Prostate gland (tissue), 2 donors: Measurements from ENCODE around the gene IER3IP1. TPM values are rescaled to one million over a fixed set of nuclear protein-coding genes. Genes with fewer than 3 reads are reported as not detected.

Experiments used
- DNase-seq: peaks from one replicate; pipeline ENCODE4 v3.0.0-alpha.2; 2019; ENCODE audit warnings: low spot score
- H3K27ac ChIP-seq, 2 donors: fragments of 200-600 bp; sonication (generic); 2 replicates each; pipeline ENCODE4 v1.5.1; 2017 to 2019
- H3K27me3 ChIP-seq: fragments of 200-600 bp; sonication (generic); replicated peaks from 2 replicates; pipeline ENCODE4 v1.5.1; 2019; ENCODE audit not compliant: insufficient read depth
- H3K36me3 ChIP-seq, 2 donors: fragments of 200-600 bp; sonication (generic); 1 replicate in 1 of 2; 2 replicates in 1 of 2; pipeline versions ENCODE4 v1.5.1 to v1.8.1; 2017 to 2019
- H3K4me1 ChIP-seq: fragments of 200-600 bp; sonication (generic); replicated peaks from 2 replicates; pipeline ENCODE4 v1.5.1; 2019
- H3K4me3 ChIP-seq, 2 donors: fragments of 200-600 bp; sonication (generic); 2 replicates each; pipeline ENCODE4 v1.5.1; 2017 to 2019
- H3K9me3 ChIP-seq: fragments of 200-600 bp; sonication (generic); 2 replicates; pipeline ENCODE4 v1.5.1; 2017
- POLR2A ChIP-seq: fragments of 450-650 bp; IDR thresholded peaks from one replicate; pipeline ENCODE4 v1.6.1; 2016; ENCODE audit warnings: antibody characterized with exemption, mild to moderate bottlenecking
- POLR2AphosphoS5 ChIP-seq: sonication (generic); formaldehyde crosslinking; IDR thresholded peaks from one replicate; pipeline ENCODE4 v1.6.1; 2017; ENCODE audit warnings: antibody characterized with exemption
- WGBS: methylation state at CpG from one replicate; pipeline ENCODE4 v1.1.5; 2018; 5-methylcytosine and 5-hydroxymethylcytosine counted together
- intact Hi-C: fragments of 100-400 bp; cut with DNase I; formaldehyde crosslinking; loops from one replicate; pipeline ENCODE4 v1.14.2; 2022
- total RNA-seq, 2 donors: library from RNA; depleted of rRNA; stranded (reverse); fragments of >200 nt; gene quantifications; one replicate each; pipeline ENCODE4 v1.1.0, GENCODE V29; 2016
- TF ChIP-seq, protein P1 (sequence below), 4 experiments: fragments of 200-600 bp in 2 of 4; fragments of 450-650 bp in 2 of 4; sonication (generic) in 2 of 4; IDR thresholded peaks; 1 replicate in 3 of 4; 2 replicates in 1 of 4; pipeline ENCODE4 v1.5.1; 2016 to 2019; ENCODE audit warnings: antibody characterized with exemption in 4 of 4, mild to moderate bottlenecking in 2 of 4, moderate library complexity in 2 of 4

IER3IP1 gene
- total RNA-seq, 2 donors from 2014 or later, result 8.4 to 15.8 TPM

- intact Hi-C loops, result loop anchor here (2.0 kb wide), 1 partner anchor 27 kb away; the partner anchor contains the start of gene IER3IP1
- H3K9me3 ChIP-seq, result no peaks in the 10 kb centered on the region
- peak within 1 kb of the TSS; percentile 67 to 77 for H3K4me3 ChIP-seq
- under 1% methylated on average over 64 of the region's 70 CpGs for WGBS
- H3K27me3 ChIP-seq, result no peaks in the 10 kb centered on the region
- TF ChIP-seq POLR2AphosphoS5 (peak; percentile 61), POLR2A (peak; percentile 50)
- TF ChIP-seq, protein P1, sequence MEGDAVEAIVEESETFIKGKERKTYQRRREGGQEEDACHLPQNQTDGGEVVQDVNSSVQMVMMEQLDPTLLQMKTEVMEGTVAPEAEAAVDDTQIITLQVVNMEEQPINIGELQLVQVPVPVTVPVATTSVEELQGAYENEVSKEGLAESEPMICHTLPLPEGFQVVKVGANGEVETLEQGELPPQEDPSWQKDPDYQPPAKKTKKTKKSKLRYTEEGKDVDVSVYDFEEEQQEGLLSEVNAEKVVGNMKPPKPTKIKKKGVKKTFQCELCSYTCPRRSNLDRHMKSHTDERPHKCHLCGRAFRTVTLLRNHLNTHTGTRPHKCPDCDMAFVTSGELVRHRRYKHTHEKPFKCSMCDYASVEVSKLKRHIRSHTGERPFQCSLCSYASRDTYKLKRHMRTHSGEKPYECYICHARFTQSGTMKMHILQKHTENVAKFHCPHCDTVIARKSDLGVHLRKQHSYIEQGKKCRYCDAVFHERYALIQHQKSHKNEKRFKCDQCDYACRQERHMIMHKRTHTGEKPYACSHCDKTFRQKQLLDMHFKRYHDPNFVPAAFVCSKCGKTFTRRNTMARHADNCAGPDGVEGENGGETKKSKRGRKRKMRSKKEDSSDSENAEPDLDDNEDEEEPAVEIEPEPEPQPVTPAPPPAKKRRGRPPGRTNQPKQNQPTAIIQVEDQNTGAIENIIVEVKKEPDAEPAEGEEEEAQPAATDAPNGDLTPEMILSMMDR (IDR thresholded peaks at IDR 0.05), result no peak
- peaks cover 0 to 3% of the 10 kb centered on the region in 2 donors for H3K36me3 ChIP-seq
- H3K27ac ChIP-seq, result peak within 1 kb of the TSS; percentile 86 to 88
- H3K4me1 ChIP-seq, result peaks cover 3% of the 10 kb centered on the region
- DNase-seq, result peak; percentile 65
These were observed 25.9 kb downstream of the IER3IP1 start, which contains the start of gene HDHD2 for GRCh38 chr18:47150029-47150823. HDHD2 (minus strand) TSS chr18:47150500; CDS start chr18:47136439, 14,061 bp downstream.

DNA sequence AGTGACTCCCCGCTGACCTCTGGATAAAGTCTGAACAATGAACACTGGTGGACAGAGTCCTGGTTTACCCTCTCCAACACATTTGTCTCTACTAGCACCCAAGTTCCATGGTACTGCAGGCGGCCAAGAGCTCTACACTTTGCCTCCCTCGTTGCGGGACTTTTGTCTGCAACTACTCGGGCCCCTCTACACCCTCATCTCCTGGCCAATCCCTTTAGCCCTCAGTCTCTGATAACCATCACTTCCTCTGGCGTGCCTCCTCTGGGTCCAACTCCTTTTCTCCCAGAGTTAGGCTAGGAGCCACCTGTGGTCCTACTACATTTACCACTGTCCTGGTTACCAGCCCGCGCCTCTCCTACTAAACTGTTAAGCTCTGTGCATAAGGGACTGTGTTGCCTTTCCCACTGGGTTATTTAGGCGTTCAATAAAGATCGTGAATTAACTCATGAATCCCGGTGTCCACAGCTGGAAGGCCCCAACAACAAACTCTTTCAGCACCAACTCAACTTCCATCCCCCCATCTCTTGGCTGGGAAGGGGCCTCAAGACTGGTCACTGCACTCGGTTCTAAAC lies 26.6 kb downstream of the IER3IP1 start:
- no peaks in the 10 kb centered on the region for H3K9me3 ChIP-seq
- TF ChIP-seq, protein P1 (IDR thresholded peaks at IDR 0.05), result no peak
- TF ChIP-seq POLR2A (no peak), POLR2AphosphoS5 (no peak)
- H3K27me3 ChIP-seq, result no peaks in the 10 kb centered on the region
- H3K4me1 ChIP-seq, result peaks cover 3% of the 10 kb centered on the region
- DNase-seq, result no peak
- 21% methylated on average over 12 of the region's 12 CpGs for WGBS
- intact Hi-C loops, result loop anchor here (2.0 kb wide), 1 partner anchor 27 kb away; the partner anchor contains the start of gene IER3IP1
- peaks cover 0 to 3% of the 10 kb centered on the region in 2 donors for H3K36me3 ChIP-seq
- peak overlapping the region; percentile 67 to 77 for H3K4me3 ChIP-seq
- H3K27ac ChIP-seq, result peak overlapping the region; percentile 86 to 88

- intact Hi-C loops, result no loop called here
- no peaks in the 10 kb centered on the region for H3K27me3 ChIP-seq
- 91% methylated on average over 3 of the region's 3 CpGs for WGBS
- no peak overlapping the region for H3K4me3 ChIP-seq
- DNase-seq, result no peak
- H3K27ac ChIP-seq, result no peak overlapping the region
- no peaks in the 10 kb centered on the region for H3K36me3 ChIP-seq
- H3K4me1 ChIP-seq, result peaks cover 2% of the 10 kb centered on the region
- no peaks in the 10 kb centered on the region for H3K9me3 ChIP-seq
- TF ChIP-seq POLR2AphosphoS5, result no peak
- TF ChIP-seq, protein P1 (IDR thresholded peaks at IDR 0.05), result no peak
- no peak for TF ChIP-seq POLR2A
These were observed 30.0 kb downstream of the IER3IP1 start for GRCh38 chr18:47146206-47146605.

GRCh38 chr18:47143899-47144485 lies 32.2 kb downstream of the IER3IP1 start:
- WGBS, result 96% methylated on average over 4 of the region's 4 CpGs
- TF ChIP-seq POLR2AphosphoS5 (no peak), POLR2A (no peak)
- TF ChIP-seq, protein P1 (IDR thresholded peaks at IDR 0.05), result no peak
- intact Hi-C loops, result no loop called here
- H3K36me3 ChIP-seq, result no peaks in the 10 kb centered on the region
- H3K27me3 ChIP-seq, result no peaks in the 10 kb centered on the region
- H3K9me3 ChIP-seq, result no peaks in the 10 kb centered on the region
- H3K4me1 ChIP-seq, result no peaks in the 10 kb centered on the region
- no peak for DNase-seq
- H3K4me3 ChIP-seq, result no peak overlapping the region
- H3K27ac ChIP-seq, result no peak overlapping the region
